ENCODE results near the gene PREP.

DNA sequence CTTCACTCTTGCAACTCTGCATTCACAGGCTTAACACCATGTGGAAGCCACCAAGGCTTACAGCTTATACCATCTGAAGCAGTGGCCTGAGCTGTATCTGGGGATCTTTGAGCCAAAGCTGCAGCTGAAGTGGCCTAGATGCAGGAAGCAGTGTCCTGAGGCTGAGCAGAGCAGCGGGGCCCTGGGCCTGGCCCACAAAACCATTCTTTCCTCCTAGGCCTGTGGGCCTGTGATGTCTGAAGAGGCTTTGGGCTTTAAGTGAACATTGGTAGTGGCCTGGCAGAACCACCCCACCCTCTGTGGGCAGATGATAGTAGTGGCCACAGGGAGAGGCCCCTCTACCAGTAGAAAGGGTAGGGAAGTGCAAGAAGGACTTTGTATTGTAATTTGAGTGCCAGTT is 6.9 kb upstream of the PREP start:
- TF ChIP-seq, protein P1, sequence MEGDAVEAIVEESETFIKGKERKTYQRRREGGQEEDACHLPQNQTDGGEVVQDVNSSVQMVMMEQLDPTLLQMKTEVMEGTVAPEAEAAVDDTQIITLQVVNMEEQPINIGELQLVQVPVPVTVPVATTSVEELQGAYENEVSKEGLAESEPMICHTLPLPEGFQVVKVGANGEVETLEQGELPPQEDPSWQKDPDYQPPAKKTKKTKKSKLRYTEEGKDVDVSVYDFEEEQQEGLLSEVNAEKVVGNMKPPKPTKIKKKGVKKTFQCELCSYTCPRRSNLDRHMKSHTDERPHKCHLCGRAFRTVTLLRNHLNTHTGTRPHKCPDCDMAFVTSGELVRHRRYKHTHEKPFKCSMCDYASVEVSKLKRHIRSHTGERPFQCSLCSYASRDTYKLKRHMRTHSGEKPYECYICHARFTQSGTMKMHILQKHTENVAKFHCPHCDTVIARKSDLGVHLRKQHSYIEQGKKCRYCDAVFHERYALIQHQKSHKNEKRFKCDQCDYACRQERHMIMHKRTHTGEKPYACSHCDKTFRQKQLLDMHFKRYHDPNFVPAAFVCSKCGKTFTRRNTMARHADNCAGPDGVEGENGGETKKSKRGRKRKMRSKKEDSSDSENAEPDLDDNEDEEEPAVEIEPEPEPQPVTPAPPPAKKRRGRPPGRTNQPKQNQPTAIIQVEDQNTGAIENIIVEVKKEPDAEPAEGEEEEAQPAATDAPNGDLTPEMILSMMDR (IDR thresholded peaks at IDR 0.05; ENCODE audit: low read depth, low read length, poor library complexity, severe bottlenecking), result no peak
- TF ChIP-seq EZH2phosphoT487 (IDR thresholded peaks at IDR 0.05; ENCODE audit: borderline replicate concordance, low read length), result no peak

All from DOHH2 (cell line).